HCT116 (cell line): ENCODE results near the gene HSPB8. TPM values are rescaled to one million over a fixed set of nuclear protein-coding genes. Genes with fewer than 3 reads are reported as not detected.

Experiments used
- ATAC-seq: fragments of 200-7000 bp; cut with Tn5 transposase; 2 replicates; pipeline ENCODE4 v1.9.1; 2020; ENCODE audit warnings: mild to moderate bottlenecking, moderate library complexity
- BruUV-seq: library from RNA; stranded (reverse); fragments of 400-500 nt; replicated peaks from 2 replicates; lab custom pipeline; 2021; lab: Mats Ljungman, UMichigan
- CTCF ChIA-PET: fragments of 300-600 bp; sonication (Branson Sonifier 250); formaldehyde crosslinking; loops from one replicate; lab custom pipeline; 2021; ENCODE audit warnings: antibody characterized with exemption; lab: Charles Lee
- POLR2A ChIA-PET: fragments of 300-600, 350-600 bp; sonication (Branson Sonifier 250); formaldehyde crosslinking; loops from one replicate; lab custom pipeline; 2021; ENCODE audit warnings: antibody characterized with exemption; lab: Charles Lee
- RAD21 ChIA-PET, 2 experiments: fragments of 300-600 bp; sonication (Branson Sonifier 250); formaldehyde crosslinking; loops; one replicate each; lab custom pipeline; 2023; ENCODE audit warnings: low total read pairs in 2 of 2; ENCODE audit not compliant: uncharacterized antibody in 2 of 2, unreplicated experiment in 2 of 2, low non-redundant PET in 1 of 2; lab: Charles Lee
- DNase-seq: peaks from one replicate; pipeline ENCODE4 v3.0.0-alpha.2; 2010; ENCODE audit warnings: low read depth, low spot score
- H2AFZ ChIP-seq: fragments of 200-600 bp; shearing (Covaris generic), sonication (generic); 2 replicates; pipeline ENCODE4 v1.6.1; 2017; ENCODE audit warnings: low read depth, mixed run types, mixed read lengths, antibody characterized with exemption, low read length; ENCODE audit not compliant: poor library complexity, severe bottlenecking
- H3K27ac ChIP-seq: 2 replicates; pipeline ENCODE4 v1.5.1; 2012; ENCODE audit warnings: low read depth, low read length
- H3K27me3 ChIP-seq: fragments of 200-600 bp; sonication (generic); 2 replicates; pipeline ENCODE4 v1.6.1; 2016; ENCODE audit warnings: mixed run types, low read length, mixed read lengths; ENCODE audit not compliant: insufficient read depth
- H3K36me3 ChIP-seq, 2 experiments: fragments of 200-500 bp in 1 of 2; fragments of 200-600 bp in 1 of 2; sonication (Bioruptor generic) in 1 of 2; sonication (generic) in 1 of 2; 2 replicates each; pipeline versions ENCODE4 v1.5.1 to v1.6.1; 2014 to 2016; ENCODE audit warnings: low read length in 2 of 2, inconsistent platforms in 1 of 2, mixed read lengths in 1 of 2, mixed run types in 1 of 2; ENCODE audit not compliant: insufficient read depth in 2 of 2, control insufficient read depth in 1 of 2
- H3K4me1 ChIP-seq, 2 experiments: fragments of 200-600 bp in 1 of 2; sonication (generic) in 1 of 2; 2 replicates each; pipeline versions ENCODE4 v1.5.1 to v1.6.1; 2012 to 2017; ENCODE audit warnings: low read length in 2 of 2, inconsistent platforms in 1 of 2, mild to moderate bottlenecking in 1 of 2, mixed read lengths in 1 of 2, mixed run types in 1 of 2, moderate library complexity in 1 of 2; ENCODE audit not compliant: insufficient read depth in 2 of 2, control insufficient read depth in 1 of 2
- H3K4me2 ChIP-seq: fragments of 200-600 bp; sonication (generic); 2 replicates; pipeline ENCODE4 v1.6.1; 2017; ENCODE audit warnings: mixed run types, low read length, mixed read lengths
- H3K4me3 ChIP-seq, 2 experiments: fragments of 200-600 bp in 1 of 2; sonication (generic) in 1 of 2; replicated peaks in 1 of 2; 2 replicates each; pipeline ENCODE4 v1.5.1; 2011 to 2016; ENCODE audit warnings: low read length in 2 of 2, control low read depth in 1 of 2, low read depth in 1 of 2, mild to moderate bottlenecking in 1 of 2, mixed read lengths in 1 of 2, mixed run types in 1 of 2
- H3K79me2 ChIP-seq: fragments of 200-600 bp; sonication (generic); 2 replicates; pipeline ENCODE4 v1.6.1; 2017; ENCODE audit warnings: mild to moderate bottlenecking, mixed run types, low read length, moderate library complexity, mixed read lengths; ENCODE audit not compliant: insufficient read depth
- H3K9ac ChIP-seq: fragments of 200-600 bp; sonication (generic); 2 replicates; pipeline ENCODE4 v1.6.1; 2016; ENCODE audit warnings: low read length, mixed read lengths
- H3K9me2 ChIP-seq: fragments of 200-600 bp; sonication (generic), shearing (Covaris generic); 2 replicates; pipeline ENCODE4 v1.6.1; 2017; ENCODE audit warnings: mixed run types, mild to moderate bottlenecking, moderate library complexity; ENCODE audit not compliant: insufficient read depth
- H3K9me3 ChIP-seq, 2 experiments: fragments of 200-500 bp in 1 of 2; fragments of 200-600 bp in 1 of 2; sonication (Bioruptor generic) in 1 of 2; sonication (generic) in 1 of 2; 2 replicates each; pipeline ENCODE4 v1.6.1; 2014 to 2017; ENCODE audit warnings: low read length in 2 of 2, mixed read lengths in 2 of 2, inconsistent platforms in 1 of 2, low read depth in 1 of 2, mild to moderate bottlenecking in 1 of 2, mixed run types in 1 of 2, moderate library complexity in 1 of 2; ENCODE audit not compliant: control insufficient read depth in 1 of 2, insufficient read depth in 1 of 2
- H4K20me1 ChIP-seq: fragments of 200-600 bp; sonication (generic), shearing (Covaris generic); 2 replicates; pipeline ENCODE4 v1.6.1; 2017; ENCODE audit warnings: mixed run types, mild to moderate bottlenecking, moderate library complexity; ENCODE audit not compliant: insufficient read depth
- ATF3 ChIP-seq: IDR thresholded peaks from 2 replicates; pipeline ENCODE4 v1.6.1; 2012
- CBX3 ChIP-seq: IDR thresholded peaks from 2 replicates; pipeline ENCODE4 v1.6.1; 2012; ENCODE audit warnings: low read depth
- CEBPB ChIP-seq: IDR thresholded peaks from 2 replicates; pipeline ENCODE4 v1.6.1; 2012; ENCODE audit warnings: low read depth
- EGR1 ChIP-seq: IDR thresholded peaks from 2 replicates; pipeline ENCODE4 v1.6.1; 2012; ENCODE audit warnings: low read depth
- EZH2 ChIP-seq: fragments of 200-600 bp; sonication (generic); IDR thresholded peaks from 2 replicates; pipeline ENCODE4 v1.6.1; 2017; ENCODE audit warnings: antibody characterized with exemption, mixed run types
- EZH2phosphoT487 ChIP-seq: fragments of 200-600 bp; IDR thresholded peaks from 2 replicates; pipeline ENCODE4 v1.6.1; 2018; ENCODE audit warnings: antibody characterized with exemption, borderline replicate concordance
- FOSL1 ChIP-seq: IDR thresholded peaks from 2 replicates; pipeline ENCODE4 v1.6.1; 2012; ENCODE audit warnings: low read depth
- JUND ChIP-seq: IDR thresholded peaks from 2 replicates; pipeline ENCODE4 v1.6.1; 2012
- MAX ChIP-seq: IDR thresholded peaks from 2 replicates; pipeline ENCODE4 v1.6.1; 2012
- POLR2A ChIP-seq: IDR thresholded peaks from 2 replicates; pipeline ENCODE4 v1.7.0; 2011; ENCODE audit warnings: borderline replicate concordance; ENCODE audit not compliant: insufficient read depth, insufficient read length; ENCODE audit errors: extremely low read depth
- POLR2AphosphoS5 ChIP-seq: IDR thresholded peaks from 2 replicates; pipeline ENCODE4 v1.6.1; 2011; ENCODE audit warnings: mild to moderate bottlenecking, low read depth, low read length, moderate library complexity
- SIN3A ChIP-seq: IDR thresholded peaks from 2 replicates; pipeline ENCODE4 v1.6.1; 2012; ENCODE audit warnings: low read depth
- SP1 ChIP-seq: IDR thresholded peaks from 2 replicates; pipeline ENCODE4 v1.6.1; 2012; ENCODE audit warnings: low read depth
- YY1 ChIP-seq: IDR thresholded peaks from 2 replicates; pipeline ENCODE4 v1.6.1; 2011; ENCODE audit warnings: low read length, low read depth, moderate library complexity, mild to moderate bottlenecking; ENCODE audit not compliant: insufficient replicate concordance; ENCODE audit errors: extremely low read depth
- ZBTB33 ChIP-seq: IDR thresholded peaks from 2 replicates; pipeline ENCODE4 v1.6.1; 2011; ENCODE audit warnings: mild to moderate bottlenecking, low read length, moderate library complexity; ENCODE audit not compliant: insufficient replicate concordance; ENCODE audit errors: extremely low read depth
- ZFX ChIP-seq: fragments of 450-650 bp; IDR thresholded peaks from 2 replicates; pipeline ENCODE4 v1.6.1; 2017
- ZNF274 ChIP-seq: fragments of 200-500 bp; sonication (Bioruptor generic); IDR thresholded peaks from 2 replicates; pipeline ENCODE4 v1.6.1; 2014; ENCODE audit warnings: mild to moderate bottlenecking, low read depth, low read length, inconsistent platforms
- intact Hi-C: fragments of 100-400 bp; cut with micrococcal nuclease; formaldehyde crosslinking; loops from 2 replicates; pipeline ENCODE4 v1.10.0; 2022
- total RNA-seq: library from RNA; stranded (reverse); gene quantifications from one replicate; pipeline ENCODE4 v1.2.1, GENCODE V29; 2021; ENCODE audit not compliant: unreplicated experiment

HSPB8 gene
- total RNA-seq, 1 experiment from 2014 or later: 3.5 TPM

- Histone ChIP-seq H2AFZ (no peak overlapping the region), H3K79me2 (no peaks in the 10 kb centered on the region), H3K9me2 (no peaks in the 10 kb centered on the region), H3K4me3 (no peak overlapping the region), H3K4me1 (no peaks in the 10 kb centered on the region), H3K9ac (no peak overlapping the region), H3K36me3 (no peaks in the 10 kb centered on the region), H3K27ac (no peak overlapping the region), H3K27me3 (no peaks in the 10 kb centered on the region), H3K9me3 (no peaks in the 10 kb centered on the region), H3K4me2 (no peak overlapping the region), H4K20me1 (no peaks in the 10 kb centered on the region)
- ChIA-PET RAD21 (no interaction called here), POLR2A (no interaction called here), CTCF (no interaction called here)
- intact Hi-C loops: no loop called here
- TF ChIP-seq JUND (no peak), POLR2A (no peak), YY1 (no peak)
- DNase-seq (no peak), ATAC-seq (no peak)
- no TSS peak for BruUV-seq
These were observed 21.9 kb downstream of the HSPB8 start for GRCh38 chr12:119200601-119201000.

- H3K4me2 ChIP-seq: no peak overlapping the region
- no TSS peak for BruUV-seq
- H3K4me1 ChIP-seq: no peaks in the 10 kb centered on the region
- H3K9me3 ChIP-seq: no peaks in the 10 kb centered on the region
- H3K9me2 ChIP-seq: no peaks in the 10 kb centered on the region
- TF ChIP-seq MAX (no peak), EZH2phosphoT487 (no peak), YY1 (no peak), ZBTB33 (no peak), SIN3A (no peak), SP1 (no peak), ATF3 (no peak), JUND (no peak), POLR2A (no peak), FOSL1 (no peak), ZFX (no peak), CEBPB (no peak), EGR1 (no peak), POLR2AphosphoS5 (no peak), EZH2 (no peak), ZNF274 (no peak), CBX3 (no peak)
- TF ChIP-seq, all 23 proteins: peak for 0
- Histone ChIP-seq H3K27ac (no peak overlapping the region), H3K79me2 (no peaks in the 10 kb centered on the region), H3K36me3 (no peaks in the 10 kb centered on the region), H2AFZ (no peak overlapping the region), H3K9ac (no peak overlapping the region), H3K4me3 (no peak overlapping the region), H3K27me3 (no peaks in the 10 kb centered on the region), H4K20me1 (no peaks in the 10 kb centered on the region)
- ChIA-PET RAD21 (no interaction called here), POLR2A (no interaction called here), CTCF (no interaction called here)
- intact Hi-C loops: no loop called here
- DNase-seq: no peak
- no peak for ATAC-seq
These were observed 23.2 kb downstream of the HSPB8 start for GRCh38 chr12:119201789-119202543.
